K562 (cell line): ENCODE data around the gene ATOH8. TPM values are rescaled to one million over a fixed set of nuclear protein-coding genes. Genes with fewer than 3 reads are reported as not detected.

Source experiments
- ATAC-seq: fragments of 200-7000 bp; cut with Tn5 transposase; 3 replicates; pipeline ENCODE4 v1.9.1; 2020; ENCODE audit warnings: moderate library complexity
- BruUV-seq: library from RNA; stranded (reverse); fragments of 400-500 nt; replicated peaks from 2 replicates; lab custom pipeline; 2021; lab: Mats Ljungman, UMichigan
- CTCF ChIA-PET: fragments of 300-600 bp; formaldehyde crosslinking; extraction: SDS; loops from one replicate; lab custom pipeline; 2021; ENCODE audit warnings: low intra/inter-chr PET ratio; lab: Yijun Ruan, JAX
- POLR2A ChIA-PET: fragments of 300-600, 350-650 bp; sonication (Branson Sonifier 250); formaldehyde crosslinking; extraction: SDS; loops from one replicate; lab custom pipeline; 2021; ENCODE audit warnings: antibody characterized with exemption, inconsistent platforms; lab: Yijun Ruan, JAX
- DNase-seq, 4 experiments: peaks; one replicate each; pipeline versions ENCODE4 v3.0.0 to v3.0.0-alpha.2; 2011 to 2018; ENCODE audit warnings: low spot score in 3 of 4, mixed read lengths in 3 of 4; ENCODE audit errors: extremely low read depth in 1 of 4
- FAIRE-seq: peaks from 2 replicates; lab custom pipeline; 2011; peaks lifted over from hg19 to GRCh38; lab: Jason Lieb, UNC
- H2AFZ ChIP-seq: 2 replicates; pipeline ENCODE4 v1.6.0; 2011; ENCODE audit warnings: low read depth, low read length, control low read depth, inconsistent platforms
- H3K27ac ChIP-seq: fragments of 200-600 bp; 3 replicates; pipeline ENCODE4 v1.8.0; 2011; ENCODE audit warnings: low read depth, mild to moderate bottlenecking, control low read depth, inconsistent platforms, low read length, moderate library complexity, mixed read lengths; ENCODE audit errors: extremely low read depth
- H3K27me3 ChIP-seq, 2 experiments: fragments of 300-600 bp in 1 of 2; 2 replicates in 1 of 2; 3 replicates in 1 of 2; pipeline versions ENCODE4 v1.6.0 to v1.8.0; 2011; ENCODE audit warnings: inconsistent platforms in 2 of 2, low read length in 2 of 2, mild to moderate bottlenecking in 1 of 2, mixed read lengths in 1 of 2, moderate library complexity in 1 of 2; ENCODE audit not compliant: control insufficient read depth in 2 of 2, insufficient read depth in 2 of 2
- H3K36me3 ChIP-seq: fragments of 300-600 bp; 3 replicates; pipeline ENCODE4 v1.8.0; 2011; ENCODE audit warnings: mild to moderate bottlenecking, low read length, inconsistent platforms; ENCODE audit not compliant: control insufficient read depth, insufficient read depth
- H3K4me1 ChIP-seq, 2 experiments: fragments of 200-600 bp in 1 of 2; replicated peaks in 1 of 2; 2 replicates in 1 of 2; 3 replicates in 1 of 2; pipeline versions ENCODE4 v1.5.1 to v1.8.0; 2011; ENCODE audit warnings: inconsistent platforms in 2 of 2, low read length in 2 of 2, mild to moderate bottlenecking in 1 of 2, mixed read lengths in 1 of 2, moderate library complexity in 1 of 2; ENCODE audit not compliant: control insufficient read depth in 2 of 2, insufficient read depth in 2 of 2
- H3K4me2 ChIP-seq: 2 replicates; pipeline ENCODE4 v1.6.1; 2011; ENCODE audit warnings: low read length, control low read depth, inconsistent platforms, mixed read lengths; ENCODE audit not compliant: insufficient read depth
- H3K4me3 ChIP-seq: fragments of 200-600 bp; sonication (generic), shearing (Covaris generic); 2 replicates; pipeline ENCODE4 v1.5.1; 2016; ENCODE audit warnings: control low read depth, inconsistent platforms
- H3K79me2 ChIP-seq: fragments of 200-600 bp; 3 replicates; pipeline ENCODE4 v1.8.0; 2011; ENCODE audit warnings: low read length, inconsistent platforms; ENCODE audit not compliant: control insufficient read depth, insufficient read depth
- H3K9ac ChIP-seq, 2 experiments: 2 replicates each; pipeline versions ENCODE4 v1.6.0 to v1.6.1; 2011; ENCODE audit warnings: low read depth in 2 of 2, low read length in 2 of 2, control low read depth in 1 of 2, inconsistent platforms in 1 of 2, mild to moderate bottlenecking in 1 of 2, mixed read lengths in 1 of 2; ENCODE audit not compliant: insufficient read depth in 1 of 2
- H3K9me1 ChIP-seq: one replicate; pipeline ENCODE4 v1.6.0; 2011; ENCODE audit warnings: inconsistent platforms, mild to moderate bottlenecking, low read length, moderate library complexity; ENCODE audit not compliant: control insufficient read depth, insufficient read depth
- H3K9me3 ChIP-seq: replicated peaks from 2 replicates; pipeline ENCODE4 v1.5.1; 2011; ENCODE audit warnings: low read depth, low read length, inconsistent platforms; ENCODE audit not compliant: control insufficient read depth, insufficient read depth
- H4K20me1 ChIP-seq: replicated peaks from 2 replicates; pipeline ENCODE4 v1.6.1; 2011; ENCODE audit warnings: low read length, inconsistent platforms, mixed read lengths; ENCODE audit not compliant: control insufficient read depth, insufficient read depth
- BCOR ChIP-seq: fragments of 450-650 bp; IDR thresholded peaks from 2 replicates; pipeline ENCODE4 v1.6.1; 2016
- CREB5 ChIP-seq: fragments of 250-450 bp; sonication (Bioruptor Pico); IDR thresholded peaks from 2 replicates; pipeline ENCODE4 v1.5.0; 2020; ENCODE audit warnings: mild to moderate bottlenecking
- NCOA4 ChIP-seq: fragments of 450-650 bp; IDR thresholded peaks from 2 replicates; pipeline ENCODE4 v1.6.1; 2018; ENCODE audit warnings: mild to moderate bottlenecking; ENCODE audit not compliant: partially characterized antibody
- PML ChIP-seq: IDR thresholded peaks from 2 replicates; pipeline ENCODE4 v1.6.1; 2012; ENCODE audit warnings: low read length, inconsistent platforms
- RBM25 ChIP-seq: fragments of 200-400 bp; formaldehyde crosslinking; IDR thresholded peaks from 2 replicates; pipeline ENCODE4 v1.6.1; 2018; ENCODE audit warnings: low read length, low read depth, moderate library complexity; ENCODE audit not compliant: severe bottlenecking
- ZFP36 ChIP-seq: fragments of 150-350 bp; IDR thresholded peaks from 2 replicates; pipeline ENCODE4 v1.6.1; 2018; ENCODE audit warnings: low read length, low read depth; ENCODE audit not compliant: partially characterized antibody
- ZNF384 ChIP-seq: IDR thresholded peaks from 2 replicates; pipeline ENCODE4 v1.6.1; 2012; ENCODE audit warnings: low read depth, low read length, improper control_type of control experiment
- WGBS: fragments of 100-300 bp; shearing (Covaris generic); methylation state at CpG from one replicate; pipeline ENCODE4 v1.1.6; 2016; ENCODE audit warnings: low coverage, mixed read lengths; ENCODE audit not compliant: insufficient coverage; ENCODE audit errors: missing lambda C conversion rate; 5-methylcytosine and 5-hydroxymethylcytosine counted together
- in situ Hi-C: fragments of 300-500 bp; cut with MboI; formaldehyde crosslinking; loops from 4 replicates; pipeline ENCODE4 v1.15.0; 2018; ENCODE audit warnings: inconsistent platforms, mixed read lengths
- intact Hi-C: fragments of 100-400 bp; cut with micrococcal nuclease; formaldehyde crosslinking; loops from 2 replicates; pipeline ENCODE4 v1.14.2; 2022
- polyA plus RNA-seq, 8 experiments: library from polyadenylated mRNA; depleted of rRNA in 4 of 8; stranded (reverse) in 5 of 8; unstranded in 3 of 8; fragments of >200 nt; fragmentation: Nextera tagmentation in 2 of 8; fragmentation: Illumina TruSeq in 1 of 8; extraction: Ambion mirVana in 2 of 8; extraction: Trizol in 1 of 8; gene quantifications; 2 replicates each; pipeline versions ENCODE4 v1.2.1 to v1.2.3, GENCODE V29; 2011 to 2014; ENCODE audit warnings: inconsistent platforms in 1 of 8, missing spikeins in 1 of 8
- total RNA-seq, 7 experiments: library from RNA; depleted of rRNA in 6 of 7; stranded (reverse); fragments of >200 nt in 6 of 7; fragmentation: Illumina TruSeq in 2 of 7; extraction: Trizol in 2 of 7; gene quantifications; 2 replicates each; pipeline versions ENCODE4 v1.2.1 to v1.2.3, GENCODE V29; 2011 to 2021; ENCODE audit warnings: low replicate concordance in 1 of 7

ATOH8 gene
- total and polyA plus RNA-seq, 9 of the 15 experiments (the other 6 are each of a cell fraction or from before 2014, with no cell fraction given), result not detected

- Histone ChIP-seq H2AFZ (no peak overlapping the region), H3K27ac (no peak overlapping the region), H3K4me1 (peaks cover 0 to 22% of the 10 kb centered on the region in 2 experiments; a peak in 2 of 5 replicates), H3K9me1 (no peaks in the 10 kb centered on the region), H3K9ac (no peak overlapping the region), H3K4me3 (no peak overlapping the region), H3K4me2 (no peak overlapping the region), H3K27me3 (peaks cover 50 to 80% of the 10 kb centered on the region in 2 experiments), H4K20me1 (peaks cover 22% of the 10 kb centered on the region), H3K36me3 (no peaks in the 10 kb centered on the region), H3K79me2 (no peaks in the 10 kb centered on the region), H3K9me3 (no peaks in the 10 kb centered on the region)
- ATAC-seq, result no peak
- ChIA-PET CTCF (no interaction called here), POLR2A (interaction anchor here (0.5 kb wide), 1 partner anchor 440 kb away, joined by 3 read pairs; the partner anchor contains the start of gene IMMT)
- WGBS, result 10% methylated on average over 28 of the region's 33 CpGs
- no peak for DNase-seq
- in situ Hi-C loops (no loop called here), intact Hi-C loops (loop anchor here (10.0 kb wide), 1 partner anchor 329 kb away; no protein-coding TSS in a partner anchor)
- FAIRE-seq, result no peak
- BruUV-seq, result no TSS peak
- no peak for TF ChIP-seq CREB5 (CRISPR knock-in tag)
- peak; percentile 81 for TF ChIP-seq ZFP36
- 0 out of 2 replicates have a peak, but pooled peaks have one; percentile 42 for TF ChIP-seq BCOR
- TF ChIP-seq ZNF384, result peak; percentile 52; the same call in 1 of the 2 replicates
- no peak for TF ChIP-seq PML
- TF ChIP-seq NCOA4, result no peak
- TF ChIP-seq RBM25, result peak; percentile 75
Observed at GRCh38 chr2:85755122-85756027, 1.6 kb downstream of the ATOH8 start.
